ENCODE results near the gene MUSTN1.

MUSTN1 gene

GRCh38 chr3:52809662-52810377, 25.0 kb downstream of the MUSTN1 start:
- no peak for DNase-seq (ENCODE audit: extremely low read depth in 1 of 2, low read depth in 1 of 2)

- no peak for DNase-seq (ENCODE audit: extremely low read depth in 1 of 2, low read depth in 1 of 2)
Measured at GRCh38 chr3:52809149-52809548, 25.7 kb downstream of the MUSTN1 start.

GRCh38 chr3:52805270-52806039, 29.4 kb downstream of the MUSTN1 start:
- no peak for DNase-seq (ENCODE audit: extremely low read depth in 1 of 2, low read depth in 1 of 2)

GRCh38 chr3:52801839-52802238, 33.0 kb downstream of the MUSTN1 start:
- DNase-seq (ENCODE audit: extremely low read depth in 1 of 2, low read depth in 1 of 2) = no peak

- DNase-seq (ENCODE audit: extremely low read depth in 1 of 2, low read depth in 1 of 2) = no peak
Measured at GRCh38 chr3:52800079-52800478, 34.7 kb downstream of the MUSTN1 start.

- peak in 1 of 2 donors; percentile 7 for DNase-seq (ENCODE audit: extremely low read depth in 1 of 2, low read depth in 1 of 2)
Measured at GRCh38 chr3:52798978-52799476, 35.8 kb downstream of the MUSTN1 start.

GRCh38 chr3:52798376-52798977, 36.3 kb downstream of the MUSTN1 start:
- no peak for DNase-seq (ENCODE audit: extremely low read depth in 1 of 2, low read depth in 1 of 2)

- no peak for DNase-seq (ENCODE audit: extremely low read depth in 1 of 2, low read depth in 1 of 2)
Measured at GRCh38 chr3:52796411-52796810, 38.4 kb downstream of the MUSTN1 start.

GRCh38 chr3:52795298-52795900, 39.4 kb downstream of the MUSTN1 start:
- DNase-seq (ENCODE audit: extremely low read depth in 1 of 2, low read depth in 1 of 2) = no peak

- DNase-seq (ENCODE audit: extremely low read depth in 1 of 2, low read depth in 1 of 2) = no peak
Measured at GRCh38 chr3:52794612-52795099, 40.2 kb downstream of the MUSTN1 start, which contains the start of gene ITIH3. Gene ITIH3 (plus strand): TSS chr3:52794796. CDS start chr3:52794804, 8 bp downstream.

GRCh38 chr3:52793702-52794611, 40.9 kb downstream of the MUSTN1 start:
- no peak for DNase-seq (ENCODE audit: extremely low read depth in 1 of 2, low read depth in 1 of 2)

- no peak for DNase-seq (ENCODE audit: extremely low read depth in 1 of 2, low read depth in 1 of 2)
Measured at GRCh38 chr3:52792961-52793695, 41.7 kb downstream of the MUSTN1 start.

GRCh38 chr3:52792413-52792812, 42.4 kb downstream of the MUSTN1 start:
- DNase-seq (ENCODE audit: extremely low read depth in 1 of 2, low read depth in 1 of 2) = no peak

GRCh38 chr3:52791928-52792327, 42.9 kb downstream of the MUSTN1 start:
- no peak for DNase-seq (ENCODE audit: extremely low read depth in 1 of 2, low read depth in 1 of 2)

- DNase-seq (ENCODE audit: extremely low read depth in 1 of 2, low read depth in 1 of 2) = no peak
Measured at GRCh38 chr3:52791366-52791765, 43.5 kb downstream of the MUSTN1 start.

- DNase-seq (ENCODE audit: extremely low read depth in 1 of 2, low read depth in 1 of 2) = no peak
Measured at GRCh38 chr3:52790741-52791140, 44.1 kb downstream of the MUSTN1 start.

- DNase-seq (ENCODE audit: extremely low read depth in 1 of 2, low read depth in 1 of 2) = no peak
Measured at GRCh38 chr3:52790337-52790736, 44.5 kb downstream of the MUSTN1 start.

- no peak for DNase-seq (ENCODE audit: extremely low read depth in 1 of 2, low read depth in 1 of 2)
Measured at GRCh38 chr3:52789746-52790040, 45.1 kb downstream of the MUSTN1 start.

- DNase-seq (ENCODE audit: extremely low read depth in 1 of 2, low read depth in 1 of 2) = no peak
Measured at GRCh38 chr3:52788890-52789745, 45.7 kb downstream of the MUSTN1 start.

All from stimulated activated CD8-positive, alpha-beta memory T cell treated with anti-CD3 and anti-CD28 coated beads, Interleukin-7, amount 100 ng/mL, for 48 hours (primary cell).